A549 (cell line): ENCODE data around the gene EVC.

ENCODE experiments used
- CHD4 ChIP-seq: fragments of 200-600 bp; sonication (generic); IDR thresholded peaks from 2 replicates; pipeline ENCODE4 v1.6.1; 2016; ENCODE audit warnings: antibody characterized with exemption, mild to moderate bottlenecking, borderline replicate concordance
- EP300 ChIP-seq, 2 experiments: fragments of >200 bp; sonication (Bioruptor Twin); formaldehyde crosslinking; IDR thresholded peaks; 2 replicates in 1 of 2; 3 replicates in 1 of 2; pipeline ENCODE4 v1.6.1; 2016 to 2017
- JUN ChIP-seq, 2 experiments: fragments of >200 bp; sonication (Bioruptor Twin); formaldehyde crosslinking; IDR thresholded peaks; 2 replicates in 1 of 2; 3 replicates in 1 of 2; pipeline ENCODE4 v1.6.1; 2016 to 2017
- MAX ChIP-seq: IDR thresholded peaks from 2 replicates; pipeline ENCODE4 v1.6.1; 2012
- TF ChIP-seq, protein P1 (sequence below): fragments of >200 bp; sonication (Bioruptor Twin); formaldehyde crosslinking; IDR thresholded peaks from 3 replicates; pipeline ENCODE4 v1.5.1; 2016
- TF ChIP-seq, protein P2 (sequence below): fragments of 200-600 bp; sonication (generic); IDR thresholded peaks from 2 replicates; pipeline ENCODE4 v1.6.1; 2016; ENCODE audit warnings: antibody characterized with exemption, mild to moderate bottlenecking, moderate library complexity

GRCh38 chr4:5712517-5712916, 1.5 kb downstream of the EVC start:
- TF ChIP-seq MAX: no peak
- TF ChIP-seq CHD4: no peak
- TF ChIP-seq, protein P1, sequence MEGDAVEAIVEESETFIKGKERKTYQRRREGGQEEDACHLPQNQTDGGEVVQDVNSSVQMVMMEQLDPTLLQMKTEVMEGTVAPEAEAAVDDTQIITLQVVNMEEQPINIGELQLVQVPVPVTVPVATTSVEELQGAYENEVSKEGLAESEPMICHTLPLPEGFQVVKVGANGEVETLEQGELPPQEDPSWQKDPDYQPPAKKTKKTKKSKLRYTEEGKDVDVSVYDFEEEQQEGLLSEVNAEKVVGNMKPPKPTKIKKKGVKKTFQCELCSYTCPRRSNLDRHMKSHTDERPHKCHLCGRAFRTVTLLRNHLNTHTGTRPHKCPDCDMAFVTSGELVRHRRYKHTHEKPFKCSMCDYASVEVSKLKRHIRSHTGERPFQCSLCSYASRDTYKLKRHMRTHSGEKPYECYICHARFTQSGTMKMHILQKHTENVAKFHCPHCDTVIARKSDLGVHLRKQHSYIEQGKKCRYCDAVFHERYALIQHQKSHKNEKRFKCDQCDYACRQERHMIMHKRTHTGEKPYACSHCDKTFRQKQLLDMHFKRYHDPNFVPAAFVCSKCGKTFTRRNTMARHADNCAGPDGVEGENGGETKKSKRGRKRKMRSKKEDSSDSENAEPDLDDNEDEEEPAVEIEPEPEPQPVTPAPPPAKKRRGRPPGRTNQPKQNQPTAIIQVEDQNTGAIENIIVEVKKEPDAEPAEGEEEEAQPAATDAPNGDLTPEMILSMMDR: no peak
- no peak for TF ChIP-seq EP300 (IDR thresholded peaks at IDR 0.05)
- no peak for TF ChIP-seq JUN (IDR thresholded peaks at IDR 0.05)
- TF ChIP-seq, protein P2, sequence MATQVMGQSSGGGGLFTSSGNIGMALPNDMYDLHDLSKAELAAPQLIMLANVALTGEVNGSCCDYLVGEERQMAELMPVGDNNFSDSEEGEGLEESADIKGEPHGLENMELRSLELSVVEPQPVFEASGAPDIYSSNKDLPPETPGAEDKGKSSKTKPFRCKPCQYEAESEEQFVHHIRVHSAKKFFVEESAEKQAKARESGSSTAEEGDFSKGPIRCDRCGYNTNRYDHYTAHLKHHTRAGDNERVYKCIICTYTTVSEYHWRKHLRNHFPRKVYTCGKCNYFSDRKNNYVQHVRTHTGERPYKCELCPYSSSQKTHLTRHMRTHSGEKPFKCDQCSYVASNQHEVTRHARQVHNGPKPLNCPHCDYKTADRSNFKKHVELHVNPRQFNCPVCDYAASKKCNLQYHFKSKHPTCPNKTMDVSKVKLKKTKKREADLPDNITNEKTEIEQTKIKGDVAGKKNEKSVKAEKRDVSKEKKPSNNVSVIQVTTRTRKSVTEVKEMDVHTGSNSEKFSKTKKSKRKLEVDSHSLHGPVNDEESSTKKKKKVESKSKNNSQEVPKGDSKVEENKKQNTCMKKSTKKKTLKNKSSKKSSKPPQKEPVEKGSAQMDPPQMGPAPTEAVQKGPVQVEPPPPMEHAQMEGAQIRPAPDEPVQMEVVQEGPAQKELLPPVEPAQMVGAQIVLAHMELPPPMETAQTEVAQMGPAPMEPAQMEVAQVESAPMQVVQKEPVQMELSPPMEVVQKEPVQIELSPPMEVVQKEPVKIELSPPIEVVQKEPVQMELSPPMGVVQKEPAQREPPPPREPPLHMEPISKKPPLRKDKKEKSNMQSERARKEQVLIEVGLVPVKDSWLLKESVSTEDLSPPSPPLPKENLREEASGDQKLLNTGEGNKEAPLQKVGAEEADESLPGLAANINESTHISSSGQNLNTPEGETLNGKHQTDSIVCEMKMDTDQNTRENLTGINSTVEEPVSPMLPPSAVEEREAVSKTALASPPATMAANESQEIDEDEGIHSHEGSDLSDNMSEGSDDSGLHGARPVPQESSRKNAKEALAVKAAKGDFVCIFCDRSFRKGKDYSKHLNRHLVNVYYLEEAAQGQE: no peak
